ENCODE measurements around the gene NEDD4L. TPM values are rescaled to one million over a fixed set of nuclear protein-coding genes. Genes with fewer than 3 reads are reported as not detected.
"Not testable (repeated sequence)": the region's sequence is repeated elsewhere in the genome, so short reads cannot be mapped to it uniquely, and the experiment has no call there.

Gene NEDD4L
- total RNA-seq, 4 donors from 2014 or later: 16.2 to 63.0 (median 30.4) TPM

- no peak for ATAC-seq (ENCODE audit: low FRiP score)
Observed at GRCh38 chr18:58272209-58272608, 228.2 kb downstream of the NEDD4L start.

GRCh38 chr18:58272779-58273435 is 228.9 kb downstream of the NEDD4L start:
- no peak for ATAC-seq (ENCODE audit: low FRiP score)
- TF ChIP-seq CTCF (IDR thresholded peaks at IDR 0.05): no peak
- DNase-seq (ENCODE audit: low spot score): no peak

More at GRCh38 chr18:58272209-58272608, 228.2 kb downstream of the NEDD4L start:
- DNase-seq (ENCODE audit: low spot score): no peak
- TF ChIP-seq CTCF (IDR thresholded peaks at IDR 0.05): no peak

- no peak for TF ChIP-seq CTCF (IDR thresholded peaks at IDR 0.05)
- no peak for ATAC-seq (ENCODE audit: low FRiP score)
- no peak for DNase-seq (ENCODE audit: low spot score)
Observed at GRCh38 chr18:58275176-58275575, 231.2 kb downstream of the NEDD4L start.

- TF ChIP-seq CTCF (IDR thresholded peaks at IDR 0.05): no peak
- ATAC-seq (ENCODE audit: low FRiP score): no peak
- no peak for DNase-seq (ENCODE audit: low spot score)
Observed at GRCh38 chr18:58276789-58277739, 233.0 kb downstream of the NEDD4L start.

GRCh38 chr18:58279504-58280175 is 235.6 kb downstream of the NEDD4L start:
- TF ChIP-seq CTCF (IDR thresholded peaks at IDR 0.05): no peak
- DNase-seq (ENCODE audit: low spot score) (no peak), ATAC-seq (ENCODE audit: low FRiP score) (no peak)

- no peak for DNase-seq (ENCODE audit: low spot score)
- no peak for ATAC-seq (ENCODE audit: low FRiP score)
- no peak for TF ChIP-seq CTCF (IDR thresholded peaks at IDR 0.05)
Observed at GRCh38 chr18:58280191-58280590, 236.2 kb downstream of the NEDD4L start.

GRCh38 chr18:58282872-58283271 is 238.8 kb downstream of the NEDD4L start:
- not testable (repeated sequence) for ATAC-seq (ENCODE audit: low FRiP score); DNase-seq (ENCODE audit: low spot score)
